Measurements from ENCODE around the gene MED13.
"Not testable (repeated sequence)": the region's sequence is repeated elsewhere in the genome, so short reads cannot be mapped to it uniquely, and the experiment has no call there.

Gene MED13

DNA sequence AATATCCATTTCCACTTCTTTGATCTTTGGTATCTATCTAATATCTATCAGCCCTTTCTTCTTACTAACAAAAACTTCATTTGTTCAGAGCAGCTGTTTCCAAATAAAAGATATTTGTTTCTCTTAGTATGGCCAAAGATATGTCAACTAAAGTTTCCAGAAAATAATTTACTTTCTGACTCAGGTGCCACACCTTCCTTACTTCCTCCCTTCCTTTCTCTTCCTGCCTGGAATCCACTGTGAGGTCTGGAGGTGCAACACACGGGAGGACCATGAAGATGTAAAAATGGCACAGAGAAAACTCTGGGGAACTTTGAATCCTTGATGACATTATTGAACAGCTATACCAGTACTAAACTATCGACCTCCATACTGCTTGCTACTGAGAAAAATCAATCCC is 14.0 kb downstream of the MED13 start:
- DNase-seq (ENCODE audit: low read depth), result no peak

DNA sequence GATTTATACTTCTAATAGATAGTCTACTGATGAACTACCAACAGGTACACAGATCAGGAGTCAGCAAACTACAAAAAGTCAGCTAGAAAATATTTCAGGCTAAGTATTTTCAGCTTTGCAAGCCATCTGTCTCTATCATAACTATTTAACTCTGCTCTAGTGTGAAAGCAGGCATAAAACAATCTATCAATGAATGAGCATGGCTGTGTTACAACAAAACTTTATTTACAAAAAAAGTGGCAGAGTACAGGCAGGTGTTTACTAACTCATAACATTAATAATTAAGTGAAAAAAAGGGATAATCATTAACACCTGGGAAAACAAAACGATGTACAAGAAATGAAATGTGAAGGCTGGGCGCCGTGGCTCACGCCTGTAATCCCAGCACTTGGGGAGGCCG is 15.8 kb downstream of the MED13 start:
- DNase-seq (ENCODE audit: low read depth), result no peak

DNA sequence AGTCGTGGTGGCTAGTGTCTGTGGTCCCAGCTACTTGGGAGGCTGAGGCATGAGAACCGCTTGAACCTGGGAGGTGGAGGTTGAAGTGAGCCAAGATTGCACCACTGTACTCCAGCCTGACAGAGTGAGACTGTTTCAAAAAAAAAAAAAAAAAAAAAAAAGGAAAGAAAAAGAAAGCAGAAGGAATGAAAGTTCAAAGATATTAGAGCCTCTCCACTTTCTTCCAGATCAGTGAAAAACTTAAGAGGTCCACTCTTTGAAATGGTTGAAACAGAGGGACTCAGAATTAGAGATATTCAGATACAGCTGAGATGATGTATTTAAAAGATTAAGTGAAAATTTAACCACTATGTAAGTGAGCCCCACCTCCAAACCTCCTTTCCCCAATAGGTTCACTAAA is 16.8 kb downstream of the MED13 start:
- DNase-seq (ENCODE audit: low read depth), result no peak

DNA sequence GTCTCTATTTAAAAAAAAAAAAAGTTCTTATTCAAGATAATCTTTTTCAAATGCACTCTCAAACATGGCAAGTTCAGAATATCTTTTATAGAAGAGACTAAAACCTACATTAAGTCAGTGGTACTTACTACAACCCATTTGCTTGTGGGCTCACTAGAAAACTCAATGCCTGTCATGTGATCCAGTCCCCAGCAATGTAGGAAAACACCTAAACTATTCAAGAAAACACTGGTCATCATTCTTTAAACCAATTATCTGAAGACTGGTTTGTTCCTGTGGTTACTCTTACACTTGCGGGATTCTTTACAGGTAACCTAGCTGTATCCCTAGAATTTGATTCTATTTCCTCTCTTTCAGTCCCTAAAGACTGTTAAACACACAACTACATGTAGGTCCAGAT is 19.6 kb downstream of the MED13 start:
- no peak for DNase-seq (ENCODE audit: low read depth)

DNA sequence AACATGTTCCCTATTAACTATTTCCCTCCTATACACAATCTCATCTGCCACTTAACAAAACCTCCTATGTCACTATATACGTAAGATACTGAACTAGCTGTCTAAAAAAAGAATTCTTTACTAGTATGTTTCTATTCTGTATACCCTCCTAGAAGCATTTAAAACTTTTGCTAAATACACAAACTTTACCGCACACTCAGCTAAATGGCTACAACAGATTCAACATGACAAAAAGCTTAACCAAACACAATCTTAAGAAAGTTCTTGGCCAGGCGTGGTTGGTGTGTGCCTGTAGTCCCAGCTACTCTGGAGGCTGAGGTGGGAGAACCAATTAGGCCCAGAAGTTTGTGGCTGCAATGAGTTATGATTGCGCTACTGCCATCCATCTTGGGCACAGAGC is 20.0 kb downstream of the MED13 start:
- DNase-seq (ENCODE audit: low read depth), result no peak

DNA sequence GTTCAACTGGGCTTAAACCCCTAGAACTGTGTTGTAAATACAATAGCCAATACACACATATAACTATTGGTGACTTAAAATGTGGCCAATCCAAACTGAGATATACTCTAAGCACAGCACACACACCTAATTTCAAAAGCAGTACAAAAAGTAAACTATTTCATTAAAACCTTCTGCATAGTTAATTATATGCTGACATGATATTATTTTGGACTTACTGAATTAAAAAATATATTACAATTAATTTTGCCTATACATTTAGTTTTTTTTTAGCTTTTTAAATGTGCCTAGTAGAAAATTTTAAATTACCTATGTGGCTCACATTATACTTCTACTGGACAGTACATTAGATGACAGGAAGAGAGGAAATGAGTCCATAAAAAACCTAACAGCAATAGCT is 21.5 kb downstream of the MED13 start:
- DNase-seq (ENCODE audit: low read depth), result no peak

DNA sequence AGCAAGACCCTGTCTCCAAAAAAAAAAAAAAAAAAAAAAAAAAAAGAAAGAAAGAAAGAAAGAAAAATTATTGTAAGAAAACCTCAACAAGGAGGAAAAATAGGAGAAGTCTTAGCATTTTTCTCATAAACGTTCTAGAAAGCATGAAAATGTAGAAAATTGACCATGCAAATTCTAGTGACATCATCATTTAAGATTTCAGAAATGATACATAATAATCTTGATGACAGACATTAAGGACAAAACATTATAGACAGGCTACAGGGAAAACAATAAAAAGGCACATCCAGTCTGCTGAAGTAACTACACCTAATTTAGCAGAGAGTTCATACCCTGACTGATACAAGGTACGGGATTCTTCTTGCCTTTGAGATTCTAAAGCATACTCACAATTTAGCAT is 21.9 kb downstream of the MED13 start:
- DNase-seq (ENCODE audit: low read depth), result no peak

DNA sequence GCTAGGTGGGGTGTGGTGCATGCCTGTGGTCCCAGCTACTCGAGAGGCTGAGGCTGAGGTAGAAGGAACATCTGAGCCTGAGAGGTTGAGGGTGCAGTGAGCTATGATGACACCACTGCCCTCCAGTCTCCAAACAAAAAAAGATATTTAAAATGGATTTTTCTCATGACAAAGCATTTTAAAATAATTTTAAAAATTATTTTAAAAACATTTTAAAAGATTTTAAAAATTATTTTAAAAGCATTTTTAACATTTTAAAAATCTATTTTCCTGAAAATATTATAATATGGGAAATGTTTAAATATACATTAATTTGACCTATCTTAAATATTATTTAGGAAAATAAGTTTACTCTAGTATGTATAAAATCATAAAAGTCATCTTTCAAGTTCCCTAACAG is 26.8 kb downstream of the MED13 start:
- no peak for DNase-seq (ENCODE audit: low read depth)

DNA sequence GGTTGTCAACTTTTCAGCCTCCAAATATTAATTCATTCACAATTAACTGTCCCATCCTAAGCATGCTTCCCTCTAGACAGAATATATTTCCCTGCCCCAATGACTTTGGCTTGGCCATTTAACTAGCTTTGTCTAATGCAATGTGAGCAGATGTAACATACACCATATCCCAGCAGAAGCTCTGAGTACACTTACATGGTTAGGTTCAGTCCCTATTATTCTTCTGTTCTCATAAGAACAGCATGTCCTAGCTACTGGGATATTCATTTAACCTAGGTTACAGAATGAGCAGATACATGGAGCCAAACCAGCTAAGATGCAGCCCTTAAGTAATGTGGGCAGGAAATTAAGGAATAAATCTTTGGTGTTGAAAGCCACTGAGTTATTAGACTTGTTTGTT is 31.8 kb downstream of the MED13 start:
- DNase-seq (ENCODE audit: low read depth), result no peak

DNA sequence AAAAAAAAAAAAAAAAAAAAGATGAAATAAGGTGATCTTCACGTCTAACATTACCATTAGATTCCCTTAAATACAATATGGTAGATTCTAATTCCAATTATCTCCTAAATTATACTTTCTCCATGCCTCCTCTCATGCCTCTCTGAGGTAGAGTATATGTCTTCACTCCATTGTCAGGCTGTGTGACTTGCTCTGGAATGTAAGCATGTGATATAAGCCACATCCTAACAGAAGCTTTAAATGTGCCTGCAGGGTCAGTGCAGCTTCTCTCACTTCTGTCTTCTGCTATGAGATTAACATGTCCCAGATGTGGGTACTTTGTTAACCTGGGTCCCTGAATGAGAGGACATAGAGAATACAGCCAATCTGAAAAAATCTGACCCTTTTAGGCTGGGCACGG is 32.6 kb downstream of the MED13 start:
- no peak for DNase-seq (ENCODE audit: low read depth)

DNA sequence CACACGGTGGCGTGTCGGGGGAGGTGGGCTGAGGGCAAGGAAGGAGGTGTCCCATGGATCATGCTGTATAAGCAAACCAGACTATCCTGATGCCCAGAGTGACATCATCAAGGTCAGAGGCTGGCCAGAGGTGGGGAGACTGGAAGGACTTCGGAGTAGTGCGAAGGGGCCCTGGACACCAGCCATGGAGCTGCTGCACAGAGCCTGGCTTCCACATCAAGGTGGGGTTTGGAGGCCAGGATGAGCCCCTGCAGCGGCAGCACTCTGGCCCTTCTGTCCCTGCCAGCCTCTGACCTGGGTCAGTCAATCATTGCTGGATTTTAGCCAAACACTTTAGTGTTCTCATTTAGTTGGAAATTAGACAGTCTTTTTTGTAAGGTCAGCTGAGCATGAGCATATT is 34.8 kb downstream of the MED13 start:
- DNase-seq (ENCODE audit: low read depth), result no peak

DNA sequence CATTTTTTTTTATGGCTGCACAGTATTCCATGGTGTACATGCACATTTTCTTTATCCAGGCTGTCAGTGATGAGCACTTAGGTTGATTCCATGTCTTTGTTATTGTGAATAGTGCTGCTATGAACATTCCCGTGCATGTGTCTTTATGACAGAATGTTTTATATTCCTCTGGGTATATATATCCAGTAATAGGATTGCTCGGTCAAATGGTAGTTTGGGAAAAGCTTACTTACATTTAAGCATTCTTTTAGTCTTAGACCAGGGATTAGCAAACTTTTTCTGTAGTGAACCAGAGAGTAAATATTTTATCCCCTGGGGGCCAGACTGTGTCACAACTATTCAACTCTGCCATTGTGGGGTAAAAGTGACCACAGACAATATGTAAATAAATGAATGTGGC is 40.2 kb downstream of the MED13 start:
- no peak for DNase-seq (ENCODE audit: low read depth)

DNA sequence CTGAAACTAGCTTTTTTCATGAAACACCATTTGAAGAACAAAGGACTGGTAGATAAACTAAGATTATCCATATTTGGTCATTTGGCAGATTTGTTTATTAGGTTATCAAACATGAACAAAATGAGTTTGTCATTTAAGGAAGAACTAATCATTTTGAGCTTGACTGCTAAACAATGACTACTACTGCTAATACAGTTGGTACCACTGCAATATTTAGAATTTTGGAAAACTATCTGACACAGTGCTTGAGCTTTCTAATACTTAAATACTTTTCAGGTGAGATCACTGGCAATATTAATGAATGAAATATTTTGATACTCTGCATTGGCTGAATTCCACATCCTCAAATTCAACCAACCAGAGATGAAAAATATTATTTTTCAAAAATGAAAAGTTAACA is 47.2 kb downstream of the MED13 start:
- peak; percentile 4 for DNase-seq (ENCODE audit: low read depth)

DNA sequence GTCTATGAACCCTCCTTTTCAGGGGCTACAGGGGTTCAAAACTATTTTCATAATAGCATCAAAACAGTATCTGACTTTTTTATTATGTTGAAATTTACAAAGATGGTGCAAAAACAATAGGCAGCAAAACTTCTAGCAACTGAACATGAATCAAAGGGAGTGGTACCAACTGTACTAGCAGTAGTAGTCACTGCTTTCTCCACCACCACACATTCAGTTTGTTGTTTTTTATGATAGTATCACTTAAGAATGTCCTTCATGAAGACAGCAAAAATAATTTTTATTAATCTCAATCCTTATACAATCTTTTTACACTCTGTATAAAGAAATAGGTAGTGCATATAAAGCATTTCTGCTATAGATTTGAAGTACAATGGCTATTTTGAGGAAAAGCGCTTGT is 47.6 kb downstream of the MED13 start:
- DNase-seq (ENCODE audit: low read depth), result peak; percentile 26

DNA sequence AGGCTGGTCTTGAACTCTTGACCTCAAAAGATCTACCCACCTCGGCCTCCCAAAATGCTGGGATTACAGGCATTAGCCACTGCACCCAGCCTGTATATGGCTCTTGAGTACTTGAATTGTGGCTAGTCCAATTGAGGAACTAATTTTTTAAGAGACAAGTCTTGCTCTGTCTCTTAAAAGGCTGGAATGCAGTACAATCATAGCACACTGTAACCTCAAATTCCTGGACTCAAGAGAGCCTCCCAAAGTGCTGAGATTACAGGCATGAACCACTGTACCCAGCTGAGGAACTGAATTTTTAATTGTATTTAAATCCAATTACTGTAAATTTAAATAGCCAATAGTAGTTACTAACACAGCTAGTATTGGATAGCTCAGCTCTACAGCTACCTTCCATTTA is 50.6 kb downstream of the MED13 start:
- DNase-seq (ENCODE audit: low read depth), result peak; percentile 13

DNA sequence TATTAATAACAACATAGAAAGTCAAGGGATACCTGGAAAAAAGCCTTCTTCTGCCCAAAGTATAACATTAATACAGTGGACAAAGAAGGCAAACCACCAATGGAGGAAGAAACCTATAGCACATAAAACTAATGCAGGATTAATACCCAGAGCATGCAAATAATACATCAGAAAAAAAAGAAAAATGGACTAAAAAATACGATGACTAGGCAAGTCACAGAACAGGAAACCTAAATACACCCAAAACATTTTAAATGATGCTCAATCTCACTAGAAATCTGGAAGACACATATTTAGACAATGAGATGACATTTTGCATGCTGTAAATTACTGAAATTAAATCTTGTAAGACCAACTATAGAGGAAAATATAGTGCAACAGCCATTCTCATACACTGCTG is 55.9 kb downstream of the MED13 start:
- no peak for DNase-seq (ENCODE audit: low read depth)

DNA sequence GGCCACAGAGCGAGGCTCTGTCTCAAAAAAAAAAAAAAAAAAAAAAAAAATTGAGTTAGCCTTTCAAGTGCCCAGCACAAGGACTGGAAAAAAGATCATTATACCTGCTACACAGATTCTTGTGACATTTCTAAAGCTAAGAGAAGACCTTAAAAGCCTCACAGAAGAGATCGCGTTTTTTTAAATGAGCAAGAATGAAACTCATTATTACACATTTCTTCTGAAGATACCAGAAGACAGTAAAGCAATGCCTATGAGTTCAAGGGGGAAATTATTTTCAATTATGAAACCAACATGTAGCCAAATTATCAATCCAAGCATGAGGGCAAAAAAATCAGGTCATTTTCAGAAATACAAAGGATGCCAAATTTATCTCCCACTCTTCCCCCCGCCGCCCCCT is 56.8 kb downstream of the MED13 start:
- no peak for DNase-seq (ENCODE audit: low read depth)

DNA sequence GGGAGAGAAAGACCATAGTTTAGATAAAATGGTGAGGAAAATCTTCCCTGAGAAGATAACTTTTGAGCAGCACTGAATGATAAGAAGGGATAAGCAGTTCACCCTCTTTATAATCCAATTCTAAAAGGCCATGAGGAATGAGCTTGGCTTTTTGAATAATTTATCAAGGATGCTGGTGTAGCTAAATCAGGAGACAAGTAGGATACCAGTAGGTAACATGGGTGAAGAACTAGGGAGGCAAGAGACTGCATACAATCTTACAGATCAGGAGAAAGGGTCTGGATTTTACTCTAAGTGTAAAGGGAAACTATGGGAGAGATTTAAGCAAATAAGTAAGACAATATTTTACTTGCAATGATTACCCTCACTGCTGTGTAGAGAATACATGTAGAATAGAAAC is 60.7 kb downstream of the MED13 start:
- no peak for DNase-seq (ENCODE audit: low read depth)

DNA sequence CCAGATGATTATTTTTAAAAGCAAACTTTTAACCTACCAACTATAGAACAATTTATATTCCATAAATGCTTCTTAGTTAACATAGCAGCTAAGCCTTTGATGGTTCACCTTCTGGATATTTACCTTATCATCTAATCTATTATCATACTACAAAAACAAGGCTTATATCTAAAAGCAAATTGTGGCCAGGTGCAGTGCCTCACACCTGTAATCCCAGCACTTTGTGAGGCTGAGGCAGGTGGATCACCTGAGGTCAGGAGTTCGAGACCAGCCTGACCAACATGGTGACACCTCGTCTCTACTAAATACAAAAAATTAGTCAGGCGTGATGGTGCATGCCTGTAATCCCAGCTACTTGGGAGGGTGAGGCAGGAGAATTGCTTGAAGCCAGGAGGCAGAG is 61.9 kb downstream of the MED13 start:
- DNase-seq (ENCODE audit: low read depth), result not testable (repeated sequence)

DNA sequence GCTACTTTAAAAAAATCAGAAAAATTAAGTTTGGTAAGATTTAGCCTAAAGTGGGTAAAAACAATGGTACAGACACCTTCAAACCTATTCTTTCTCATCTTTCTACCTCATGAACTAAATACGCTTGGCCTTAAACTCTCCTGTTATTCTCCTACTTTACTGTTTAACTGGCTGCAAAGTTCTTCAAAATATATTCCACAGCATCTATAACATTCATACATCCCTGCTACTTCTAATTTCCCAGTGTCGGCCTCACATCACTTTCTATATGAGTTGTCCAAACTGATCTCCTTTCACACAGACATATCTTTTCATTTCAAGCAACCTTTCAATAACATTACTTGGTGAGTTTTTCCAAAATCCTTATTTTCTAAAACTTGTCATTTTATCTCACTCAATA is 64.0 kb downstream of the MED13 start:
- DNase-seq (ENCODE audit: low read depth), result no peak

DNA sequence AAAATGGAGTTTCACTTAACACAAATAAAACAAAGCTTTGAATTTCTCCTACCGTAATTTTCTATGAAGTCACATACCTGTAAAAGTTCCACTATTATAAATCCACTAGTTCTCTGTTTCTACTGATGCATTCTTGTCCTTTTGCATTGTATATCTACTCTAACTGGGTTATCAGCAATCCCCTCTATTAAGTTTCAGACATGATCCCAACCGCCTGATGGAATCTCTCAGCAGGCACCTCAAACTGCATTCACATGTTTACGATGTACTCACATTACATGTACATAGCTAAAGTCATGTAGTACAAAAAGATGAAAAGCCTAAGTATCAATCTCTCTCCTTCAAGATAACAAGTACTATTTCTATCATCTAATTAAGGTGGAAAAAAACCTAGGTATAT is 64.9 kb downstream of the MED13 start:
- DNase-seq (ENCODE audit: low read depth), result no peak

DNA sequence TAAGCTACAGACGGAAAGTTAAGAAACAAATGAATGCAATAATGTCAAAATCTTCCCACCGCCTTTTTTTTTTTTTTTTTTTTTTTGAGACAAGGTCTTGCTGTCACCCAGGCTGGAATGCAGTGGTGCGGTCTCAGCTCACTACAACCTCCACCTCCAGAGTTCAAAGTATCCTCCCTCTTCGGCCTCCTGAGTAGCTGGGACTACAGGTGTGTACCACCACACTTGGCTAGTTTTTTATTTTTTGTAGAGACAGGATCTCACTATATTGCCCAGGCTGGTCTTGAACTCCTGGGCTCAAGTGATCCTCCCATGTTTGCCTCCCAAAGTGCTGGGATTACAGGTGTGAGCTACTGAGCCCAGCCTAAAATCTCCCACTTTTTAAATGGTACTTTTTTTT is 66.5 kb downstream of the MED13 start:
- not testable (repeated sequence) for DNase-seq (ENCODE audit: low read depth)

DNA sequence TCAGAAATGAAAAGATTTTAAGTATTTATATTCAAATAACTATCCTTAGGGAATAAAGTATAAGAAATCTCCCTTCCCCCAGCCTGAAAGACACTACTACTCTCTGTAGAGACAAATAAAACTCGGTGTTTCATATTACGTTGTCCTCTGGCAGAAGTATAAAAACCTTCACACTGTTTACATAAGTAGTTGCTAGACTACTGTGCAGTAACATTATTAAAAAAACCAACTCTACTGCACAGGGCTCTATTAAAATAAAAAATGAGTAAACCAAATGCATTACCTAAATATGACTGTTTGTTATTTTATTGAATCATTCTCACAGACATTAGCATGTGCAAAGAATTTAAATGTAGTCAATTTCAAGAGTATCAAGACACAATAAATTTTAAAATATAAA is 67.4 kb downstream of the MED13 start:
- peak; percentile 10 for DNase-seq (ENCODE audit: low read depth)

DNA sequence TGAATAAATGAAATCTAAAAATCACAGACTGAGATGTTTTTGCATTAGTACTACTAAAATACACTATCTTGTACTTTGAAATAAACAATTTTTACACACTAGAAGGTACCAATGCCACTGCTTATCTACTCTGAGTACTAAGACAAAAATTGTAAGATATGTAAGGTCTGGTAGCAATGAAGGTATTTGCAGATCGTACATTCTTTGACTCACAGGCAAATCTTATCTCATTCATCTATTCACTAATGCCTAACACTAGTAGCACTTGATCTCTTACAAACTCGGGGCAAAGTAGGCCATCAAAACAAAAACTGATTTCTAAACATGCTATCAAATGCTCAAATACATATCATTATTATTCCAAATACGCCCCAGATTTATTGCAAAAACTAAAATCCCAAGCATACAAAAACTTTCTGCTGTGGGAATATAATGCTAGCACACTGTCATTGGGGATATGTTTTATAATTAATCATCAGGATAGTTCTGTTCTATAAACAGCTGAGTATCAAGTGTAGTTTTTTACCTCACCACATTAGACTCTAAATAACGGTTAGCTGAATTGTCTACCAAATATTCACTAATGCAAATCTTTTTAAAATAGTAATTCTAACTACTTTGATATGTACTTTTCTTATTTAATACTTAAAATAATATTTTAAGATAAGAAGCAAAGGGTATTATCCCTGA is 68.0 kb downstream of the MED13 start:
- peak; percentile 10 for DNase-seq (ENCODE audit: low read depth)

DNA sequence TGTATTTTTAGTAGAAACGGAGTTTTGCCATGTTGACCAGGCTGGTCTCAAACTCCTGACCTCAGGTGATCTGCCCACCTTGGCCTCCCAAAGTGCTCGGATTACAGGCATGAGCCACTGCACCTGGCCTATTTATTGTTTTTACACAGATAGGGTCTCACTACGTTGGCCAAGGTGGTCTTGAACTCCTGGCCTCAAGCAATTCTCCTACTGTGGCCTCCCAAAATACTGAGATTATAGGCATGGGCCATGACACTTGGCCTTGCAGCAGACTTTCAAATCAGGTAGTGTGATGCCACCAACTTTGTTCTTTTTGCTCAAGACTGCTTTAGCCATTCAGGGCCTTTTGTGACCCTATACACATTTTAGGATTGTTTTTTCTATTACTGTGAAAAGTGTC is 75.6 kb downstream of the MED13 start:
- DNase-seq (ENCODE audit: low read depth), result no peak

All from non-pigmented ciliary epithelial cell (primary cell).